GM12878 (cell line): ENCODE results near the gene ESR1. TPM values are rescaled to one million over a fixed set of nuclear protein-coding genes. Genes with fewer than 3 reads are reported as not detected.
A peak's percentile ranks its signal among the peaks of the same experiment; 100 is the strongest.

Experiments
- ATAC-seq: fragments of 200-7000 bp; cut with Tn5 transposase; 3 replicates; pipeline ENCODE4 v1.9.1; 2020; ENCODE audit warnings: mild to moderate bottlenecking, moderate library complexity
- BruUV-seq: library from RNA; stranded (reverse); fragments of 400-500 nt; replicated peaks from 2 replicates; lab custom pipeline; 2021; lab: Mats Ljungman, UMichigan
- CTCF ChIA-PET: fragments of 300-600 bp; sonication (Branson Sonifier 250); formaldehyde crosslinking; extraction: SDS; loops from one replicate; lab custom pipeline; 2021; ENCODE audit warnings: inconsistent platforms; lab: Yijun Ruan, JAX
- POLR2A ChIA-PET: fragments of 350-600 bp; formaldehyde crosslinking; extraction: SDS; loops from one replicate; lab custom pipeline; 2021; ENCODE audit warnings: inconsistent platforms; lab: Charles Lee
- RAD21 ChIA-PET: fragments of 300-600 bp; sonication (Branson Sonifier 250); formaldehyde crosslinking; loops from one replicate; lab custom pipeline; 2023; ENCODE audit warnings: antibody characterized with exemption; ENCODE audit not compliant: unreplicated experiment; lab: Charles Lee
- SMC1A ChIA-PET: fragments of 300-600 bp; sonication (Branson Sonifier 250); formaldehyde crosslinking; loops from one replicate; lab custom pipeline; 2023; ENCODE audit not compliant: unreplicated experiment, uncharacterized antibody; lab: Charles Lee
- DNase-seq: peaks from one replicate; pipeline ENCODE4 v3.0.0-alpha.2; 2011; ENCODE audit warnings: low read depth, low spot score
- FAIRE-seq: peaks from 3 replicates; lab custom pipeline; 2011; peaks lifted over from hg19 to GRCh38; lab: Jason Lieb, UNC
- H2AFZ ChIP-seq: 2 replicates; pipeline ENCODE4 v1.6.0; 2011; ENCODE audit warnings: low read depth, low read length, control low read depth; ENCODE audit not compliant: control insufficient read depth
- H3K27ac ChIP-seq: 2 replicates; pipeline ENCODE4 v1.5.1; 2011; ENCODE audit warnings: control low read depth; ENCODE audit not compliant: control insufficient read depth, insufficient read depth
- H3K27me3 ChIP-seq, 2 experiments: replicated peaks in 1 of 2; 2 replicates each; pipeline versions ENCODE4 v1.6.0 to v1.6.1; 2011; ENCODE audit warnings: low read length in 1 of 2; ENCODE audit not compliant: control insufficient read depth in 2 of 2, insufficient read depth in 2 of 2
- H3K36me3 ChIP-seq, 2 experiments: 2 replicates each; pipeline ENCODE4 v1.5.1; 2011; ENCODE audit warnings: low read length in 1 of 2; ENCODE audit not compliant: control insufficient read depth in 2 of 2, insufficient read depth in 2 of 2
- H3K4me1 ChIP-seq: 2 replicates; pipeline ENCODE4 v1.6.1; 2011; ENCODE audit warnings: mild to moderate bottlenecking, low read length, moderate library complexity, mixed read lengths; ENCODE audit not compliant: control insufficient read depth, insufficient read depth
- H3K4me2 ChIP-seq: 2 replicates; pipeline ENCODE4 v1.6.0; 2011; ENCODE audit warnings: control low read depth; ENCODE audit not compliant: control insufficient read depth, insufficient read depth
- H3K4me3 ChIP-seq: fragments of 200-600 bp; sonication (generic); 2 replicates; pipeline ENCODE4 v1.5.1; 2016
- H3K79me2 ChIP-seq: 2 replicates; pipeline ENCODE4 v1.6.0; 2011; ENCODE audit warnings: low read length; ENCODE audit not compliant: control insufficient read depth, insufficient read depth
- H3K9ac ChIP-seq: 2 replicates; pipeline ENCODE4 v1.8.0; 2011; ENCODE audit warnings: low read length, control low read depth, mixed read lengths; ENCODE audit not compliant: control insufficient read depth, insufficient read depth
- H3K9me3 ChIP-seq: replicated peaks from 3 replicates; pipeline ENCODE4 v1.5.1; 2011; ENCODE audit warnings: mild to moderate bottlenecking, low read length; ENCODE audit not compliant: control insufficient read depth, insufficient read depth
- H4K20me1 ChIP-seq: 2 replicates; pipeline ENCODE4 v1.6.0; 2011; ENCODE audit not compliant: control insufficient read depth, insufficient read depth
- CHD1 ChIP-seq: IDR thresholded peaks from 2 replicates; pipeline ENCODE4 v1.6.1; 2012; ENCODE audit warnings: low read depth, low read length, improper control_type of control experiment
- DPF2 ChIP-seq: fragments of 450-650 bp; IDR thresholded peaks from 2 replicates; pipeline ENCODE4 v1.6.1; 2017; ENCODE audit warnings: mild to moderate bottlenecking
- POLR2AphosphoS5 ChIP-seq: IDR thresholded peaks from 2 replicates; pipeline ENCODE4 v1.6.1; 2011; ENCODE audit warnings: mild to moderate bottlenecking, low read length, inconsistent platforms
- SMC3 ChIP-seq: IDR thresholded peaks from 2 replicates; pipeline ENCODE4 v1.6.1; 2011; ENCODE audit warnings: low read length, improper control_type of control experiment, borderline replicate concordance
- WGBS: methylation state at CpG from one replicate; pipeline ENCODE4 v1.1.6; 2016; ENCODE audit warnings: low lambda C conversion rate; ENCODE audit not compliant: insufficient replicate concordance, insufficient coverage; ENCODE audit errors: missing lambda C conversion rate; 5-methylcytosine and 5-hydroxymethylcytosine counted together
- in situ Hi-C: fragments of 300-500 bp; cut with MboI; formaldehyde crosslinking; loops from 9 replicates; pipeline ENCODE4 v1.14.3; 2018; ENCODE audit warnings: mixed read lengths
- intact Hi-C: fragments of 100-400 bp; cut with micrococcal nuclease; formaldehyde crosslinking; loops from one replicate; pipeline ENCODE4 v1.14.2; 2022; ENCODE audit not compliant: unreplicated experiment
- polyA plus RNA-seq, 11 experiments: library from polyadenylated mRNA; depleted of rRNA in 4 of 11; unstranded in 6 of 11; stranded (reverse) in 5 of 11; fragments of >200 nt; fragmentation: Nextera tagmentation in 4 of 11; fragmentation: Illumina TruSeq in 1 of 11; extraction: Ambion mirVana in 4 of 11; extraction: Trizol in 1 of 11; gene quantifications; 1 replicate in 1 of 11; 2 replicates in 10 of 11; pipeline versions ENCODE4 v1.2.1 to v1.2.3, GENCODE V29; 2011 to 2016; ENCODE audit warnings: inconsistent platforms in 2 of 11, missing spikeins in 2 of 11, low read depth in 1 of 11
- total RNA-seq, 4 experiments: library from RNA; depleted of rRNA in 3 of 4; stranded (reverse); fragments of >200 nt in 3 of 4; fragmentation: Illumina TruSeq in 1 of 4; extraction: Trizol in 1 of 4; gene quantifications; 2 replicates each; pipeline versions ENCODE4 v1.2.1 to v1.2.3, GENCODE V29; 2013 to 2021

The ESR1 gene
- total and polyA plus RNA-seq, 10 of the 15 experiments (the other 5 are each of a cell fraction or from before 2014, with no cell fraction given) = 0.03 to 0.51 (median 0.21) TPM; not detected in 4

GRCh38 chr6:152167641-152168603 lies 360.4 kb downstream of the ESR1 start:
- H3K9ac ChIP-seq = no peak overlapping the region
- H3K27ac ChIP-seq = no peak overlapping the region
- H3K79me2 ChIP-seq = no peaks in the 10 kb centered on the region
- ChIA-PET RAD21 (interaction anchor here (1.1 to 1.3 kb wide), 2 partner anchors 9 to 17 kb away, joined by 3 read pairs; no protein-coding TSS in a partner anchor), POLR2A (no interaction called here), SMC1A (interaction anchor here (0.7 to 3.1 kb wide), 6 partner anchors 8 to 20 kb away, joined by 3 to 9 read pairs (median 4); no protein-coding TSS in a partner anchor), CTCF (interaction anchor here (0.6 to 1.4 kb wide), 2 partner anchors 15 to 1999 kb away, joined by 3 read pairs; no protein-coding TSS in a partner anchor)
- no peak overlapping the region for H3K4me3 ChIP-seq
- H4K20me1 ChIP-seq = no peaks in the 10 kb centered on the region
- intact Hi-C loops = no loop called here
- 48% methylated on average over 13 of the region's 13 CpGs for WGBS
- H3K27me3 ChIP-seq = no peaks in the 10 kb centered on the region
- in situ Hi-C loops = no loop called here
- FAIRE-seq (no peak), ATAC-seq (no peak), DNase-seq (no peak)
- peaks cover 0 to 2% of the 10 kb centered on the region in 2 experiments; a peak in 1 of 4 replicates for H3K36me3 ChIP-seq
- BruUV-seq = no TSS peak
- peaks cover 6% of the 10 kb centered on the region for H3K9me3 ChIP-seq
- no peak overlapping the region; the same call in 1 of the 2 replicates for H2AFZ ChIP-seq
- TF ChIP-seq POLR2AphosphoS5 = no peak
- no peak for TF ChIP-seq DPF2
- no peak for TF ChIP-seq SMC3
- TF ChIP-seq CHD1 = no peak
- H3K4me2 ChIP-seq = peak overlapping the region; percentile 38; the same call in 1 of the 2 replicates
- H3K4me1 ChIP-seq = peaks cover 13% of the 10 kb centered on the region; the same call in 1 of the 2 replicates
